Breast epithelium (tissue), 3 donors: ENCODE data around the gene SUPT4H1.

Experiments used
- CTCF ChIP-seq, 3 donors: fragments of 450-650 bp; IDR thresholded peaks; one replicate each; pipeline ENCODE4 v1.5.1; 2016 to 2017; ENCODE audit warnings: antibody characterized with exemption in 3 of 3, mild to moderate bottlenecking in 3 of 3, moderate library complexity in 3 of 3
- POLR2A ChIP-seq: fragments of 450-650 bp; IDR thresholded peaks from one replicate; pipeline ENCODE4 v1.6.1; 2016; ENCODE audit warnings: antibody characterized with exemption, mild to moderate bottlenecking, moderate library complexity
- POLR2AphosphoS5 ChIP-seq, 3 donors: sonication (generic); formaldehyde crosslinking; IDR thresholded peaks; one replicate each; pipeline ENCODE4 v1.6.1; 2017; ENCODE audit warnings: antibody characterized with exemption in 3 of 3

DNA sequence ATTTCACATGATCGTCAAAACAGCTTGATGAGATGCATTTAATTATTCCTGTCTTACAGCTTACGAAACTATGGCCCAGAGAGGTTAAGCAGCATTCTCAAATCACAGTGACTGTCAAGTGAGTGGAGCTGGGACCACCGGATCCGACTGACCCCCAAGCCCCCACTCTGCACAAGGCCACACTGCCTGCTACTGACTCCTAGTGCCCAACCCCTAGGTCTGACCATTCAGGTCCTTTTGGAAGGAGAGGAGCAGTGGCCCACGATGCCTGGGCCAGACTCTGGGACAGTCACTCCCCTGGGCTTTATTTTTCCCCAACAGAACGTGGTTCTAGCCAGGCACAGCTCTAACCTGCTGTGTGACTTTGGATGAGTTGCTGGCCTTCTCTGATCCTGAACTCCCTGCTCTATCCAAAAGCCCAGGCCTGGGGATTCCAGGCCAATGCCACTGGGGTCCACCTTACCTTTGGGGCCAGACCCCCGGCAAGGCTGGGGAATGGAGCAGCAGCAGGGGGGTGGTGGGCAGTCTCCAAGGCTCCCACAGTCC, 33.3 kb downstream of the SUPT4H1 start:
- TF ChIP-seq CTCF (IDR thresholded peaks at IDR 0.05) (no peak), POLR2AphosphoS5 (IDR thresholded peaks at IDR 0.05) (no peak), POLR2A (no peak)
